B cell (primary cell): ENCODE data around the gene RNH1.

Experiments used
- CTCF ChIP-seq: fragments of 200-600 bp; IDR thresholded peaks from one replicate; pipeline ENCODE4 v1.8.0; 2022; ENCODE audit warnings: antibody characterized with exemption, mild to moderate bottlenecking
- EZH2 ChIP-seq: IDR thresholded peaks from 2 replicates; pipeline ENCODE4 v1.6.1; 2012; ENCODE audit warnings: borderline replicate concordance, low read depth, mild to moderate bottlenecking, moderate library complexity, low read length; ENCODE audit not compliant: insufficient read depth, poor library complexity, severe bottlenecking

GRCh38 chr11:544817-545166 lies 37.8 kb upstream of the RNH1 start:
- TF ChIP-seq CTCF = no peak
- no peak for TF ChIP-seq EZH2
